ENCODE results near the gene SHFL. TPM values are rescaled to one million over a fixed set of nuclear protein-coding genes. Genes with fewer than 3 reads are reported as not detected.

The SHFL gene
- total and polyA plus RNA-seq, 2 experiments from 2014 or later: 2.2 to 7.8 TPM

DNA sequence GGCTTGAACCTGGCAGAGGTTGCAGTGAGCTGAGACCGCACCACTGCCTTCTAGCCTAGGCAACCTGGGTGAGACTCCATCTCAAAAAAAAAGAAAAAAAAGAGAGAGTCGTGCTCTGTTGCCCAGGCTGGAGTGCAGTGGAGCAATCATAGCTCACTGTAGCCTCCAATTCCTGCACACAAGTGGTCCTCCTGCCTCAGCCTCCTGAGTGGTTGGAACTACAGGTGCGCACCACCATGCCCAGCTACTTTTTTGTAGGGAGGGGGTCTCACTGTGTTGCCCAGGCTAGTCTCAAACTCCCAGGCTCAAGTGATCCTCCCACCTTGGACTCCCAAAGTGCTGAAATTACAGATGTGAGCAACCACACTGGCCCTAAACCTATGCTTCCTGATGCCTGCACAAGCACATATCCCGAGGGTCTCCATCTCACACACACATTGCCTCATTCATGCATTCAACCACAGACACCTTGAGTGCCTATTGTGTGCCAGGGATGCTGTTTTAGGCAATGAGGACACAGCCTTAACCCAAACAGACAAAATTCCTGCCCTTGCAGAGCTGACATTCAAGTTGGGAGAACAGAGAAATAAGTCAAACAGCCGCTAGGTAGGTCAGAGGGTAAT, 14.2 kb downstream of the SHFL start:
- Histone ChIP-seq H3K36me3 (no peaks in the 10 kb centered on the region), H3K9me3 (ENCODE audit: low read depth) (no peaks in the 10 kb centered on the region), H3K27me3 (peaks cover 4% of the 10 kb centered on the region), H3K4me1 (ENCODE audit: low read depth) (no peaks in the 10 kb centered on the region), H3K27ac (no peak overlapping the region), H3K4me3 (no peak overlapping the region)
- DNase-seq (ENCODE audit: low read depth in 1 of 2, low spot score in 1 of 2): no peak
- TF ChIP-seq, protein P1, sequence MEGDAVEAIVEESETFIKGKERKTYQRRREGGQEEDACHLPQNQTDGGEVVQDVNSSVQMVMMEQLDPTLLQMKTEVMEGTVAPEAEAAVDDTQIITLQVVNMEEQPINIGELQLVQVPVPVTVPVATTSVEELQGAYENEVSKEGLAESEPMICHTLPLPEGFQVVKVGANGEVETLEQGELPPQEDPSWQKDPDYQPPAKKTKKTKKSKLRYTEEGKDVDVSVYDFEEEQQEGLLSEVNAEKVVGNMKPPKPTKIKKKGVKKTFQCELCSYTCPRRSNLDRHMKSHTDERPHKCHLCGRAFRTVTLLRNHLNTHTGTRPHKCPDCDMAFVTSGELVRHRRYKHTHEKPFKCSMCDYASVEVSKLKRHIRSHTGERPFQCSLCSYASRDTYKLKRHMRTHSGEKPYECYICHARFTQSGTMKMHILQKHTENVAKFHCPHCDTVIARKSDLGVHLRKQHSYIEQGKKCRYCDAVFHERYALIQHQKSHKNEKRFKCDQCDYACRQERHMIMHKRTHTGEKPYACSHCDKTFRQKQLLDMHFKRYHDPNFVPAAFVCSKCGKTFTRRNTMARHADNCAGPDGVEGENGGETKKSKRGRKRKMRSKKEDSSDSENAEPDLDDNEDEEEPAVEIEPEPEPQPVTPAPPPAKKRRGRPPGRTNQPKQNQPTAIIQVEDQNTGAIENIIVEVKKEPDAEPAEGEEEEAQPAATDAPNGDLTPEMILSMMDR (IDR thresholded peaks at IDR 0.05; ENCODE audit: low read depth, low read length): no peak

- H3K27me3 ChIP-seq: no peaks in the 10 kb centered on the region
- no peaks in the 10 kb centered on the region for H3K9me3 ChIP-seq (ENCODE audit: low read depth)
- TF ChIP-seq, protein P1 (IDR thresholded peaks at IDR 0.05; ENCODE audit: low read depth, low read length): no peak
- no peak for DNase-seq (ENCODE audit: low read depth in 1 of 2, low spot score in 1 of 2)
- no peak overlapping the region for H3K27ac ChIP-seq
- no peak overlapping the region for H3K4me3 ChIP-seq
- H3K36me3 ChIP-seq: peaks cover 3% of the 10 kb centered on the region
- peaks cover 5% of the 10 kb centered on the region for H3K4me1 ChIP-seq (ENCODE audit: low read depth)
Observed at GRCh38 chr19:10102787-10103236, 16.7 kb downstream of the SHFL start.

GRCh38 chr19:10104130-10104513, 18.0 kb downstream of the SHFL start:
- H3K4me1 ChIP-seq (ENCODE audit: low read depth): peaks cover 5% of the 10 kb centered on the region
- H3K9me3 ChIP-seq (ENCODE audit: low read depth): no peaks in the 10 kb centered on the region
- H3K27ac ChIP-seq: no peak overlapping the region
- H3K4me3 ChIP-seq: no peak overlapping the region
- DNase-seq (ENCODE audit: low read depth in 1 of 2, low spot score in 1 of 2): no peak
- TF ChIP-seq, protein P1 (IDR thresholded peaks at IDR 0.05; ENCODE audit: low read depth, low read length): no peak
- peaks cover 12% of the 10 kb centered on the region for H3K36me3 ChIP-seq
- no peaks in the 10 kb centered on the region for H3K27me3 ChIP-seq

- Histone ChIP-seq H3K36me3 (peaks cover 16% of the 10 kb centered on the region), H3K9me3 (ENCODE audit: low read depth) (no peaks in the 10 kb centered on the region), H3K4me1 (ENCODE audit: low read depth) (peaks cover 5% of the 10 kb centered on the region), H3K27ac (peak overlapping the region; percentile 15), H3K27me3 (no peaks in the 10 kb centered on the region), H3K4me3 (no peak overlapping the region)
- no peak for DNase-seq (ENCODE audit: low read depth in 1 of 2, low spot score in 1 of 2)
- TF ChIP-seq, protein P1 (IDR thresholded peaks at IDR 0.05; ENCODE audit: low read depth, low read length): no peak
Observed at GRCh38 chr19:10104665-10105508, 18.8 kb downstream of the SHFL start.

- Histone ChIP-seq H3K4me3 (no peak overlapping the region), H3K9me3 (ENCODE audit: low read depth) (no peaks in the 10 kb centered on the region), H3K36me3 (peaks cover 23% of the 10 kb centered on the region), H3K4me1 (ENCODE audit: low read depth) (peaks cover 5% of the 10 kb centered on the region), H3K27ac (no peak overlapping the region), H3K27me3 (no peaks in the 10 kb centered on the region)
- TF ChIP-seq, protein P1 (IDR thresholded peaks at IDR 0.05; ENCODE audit: low read depth, low read length): no peak
- DNase-seq (ENCODE audit: low read depth in 1 of 2, low spot score in 1 of 2): no peak
Observed at GRCh38 chr19:10105509-10106099, 19.5 kb downstream of the SHFL start.
